Immature natural killer cell (primary cell): Measurements from ENCODE around the gene BGLAP. TPM values are rescaled to one million over a fixed set of nuclear protein-coding genes. Genes with fewer than 3 reads are reported as not detected.

Source experiments
- DNase-seq, 3 donors: peaks; one replicate each; pipeline ENCODE4 v3.0.0; 2022; ENCODE audit warnings: mixed read lengths in 1 of 3
- H3K27ac Mint-ChIP-seq, 6 donors: one replicate each; pipeline ENCODE4 v1.8.0; 2020; ENCODE audit warnings: mixed read lengths in 6 of 6, mild to moderate bottlenecking in 5 of 6, inconsistent platforms in 4 of 6, moderate library complexity in 3 of 6
- H3K27me3 Mint-ChIP-seq, 3 donors: one replicate each; pipeline ENCODE4 v1.8.0; 2020 to 2021; ENCODE audit warnings: low read depth in 3 of 3, mild to moderate bottlenecking in 3 of 3, mixed read lengths in 3 of 3, moderate library complexity in 3 of 3, inconsistent platforms in 1 of 3
- H3K36me3 Mint-ChIP-seq, 3 donors: one replicate each; pipeline ENCODE4 v1.8.0; 2020; ENCODE audit warnings: mixed read lengths in 3 of 3, inconsistent platforms in 2 of 3, mild to moderate bottlenecking in 2 of 3
- H3K4me1 Mint-ChIP-seq, 2 donors: one replicate each; pipeline ENCODE4 v1.8.0; 2020; ENCODE audit warnings: inconsistent platforms in 2 of 2, mild to moderate bottlenecking in 2 of 2, mixed read lengths in 2 of 2, moderate library complexity in 1 of 2
- H3K4me3 Mint-ChIP-seq, 5 donors: one replicate each; pipeline ENCODE4 v1.8.0; 2020; ENCODE audit warnings: mild to moderate bottlenecking in 5 of 5, mixed read lengths in 5 of 5, inconsistent platforms in 3 of 5, moderate library complexity in 3 of 5
- H3K9me3 Mint-ChIP-seq, 6 donors: one replicate each; pipeline ENCODE4 v1.8.0; 2020; ENCODE audit warnings: mild to moderate bottlenecking in 6 of 6, mixed read lengths in 6 of 6, inconsistent platforms in 4 of 6, moderate library complexity in 3 of 6
- polyA plus RNA-seq, 3 donors: library from polyadenylated mRNA; unstranded; fragments of 300-500 nt; fragmentation: Illumina TruSeq; gene quantifications; one replicate each; pipeline ENCODE4 v1.2.3, GENCODE V29; 2021

Gene BGLAP
- not detected for polyA plus RNA-seq

GRCh38 chr1:156241926-156242325 lies at the start of gene BGLAP:
Gene BGLAP (plus strand): TSS chr1:156242184. CDS start chr1:156242232, 48 bp downstream.
- DNase-seq, result no peak
- Mint-ChIP-seq H3K4me3 (no peak within 1 kb of the TSS), H3K27me3 (peaks cover 1 to 4% (median 2%) of the 10 kb centered on the region in 3 donors), H3K9me3 (no peaks in the 10 kb centered on the region), H3K36me3 (peaks cover 9 to 16% (median 10%) of the 10 kb centered on the region in 3 donors), H3K27ac (no peak within 1 kb of the TSS), H3K4me1 (peaks cover 16% of the 10 kb centered on the region in 2 donors)

GRCh38 chr1:156193208-156193487 lies 48.8 kb upstream of the BGLAP start:
- Mint-ChIP-seq H3K27me3 (peaks cover 0 to 8% (median 2%) of the 10 kb centered on the region in 3 donors), H3K4me3 (peak overlapping the region; percentile 92 to 98 (median 93)), H3K4me1 (peaks cover 37 to 52% of the 10 kb centered on the region in 2 donors), H3K9me3 (no peaks in the 10 kb centered on the region), H3K27ac (peak overlapping the region; percentile 89 to 94 (median 93)), H3K36me3 (peaks cover 0 to 4% (median 3%) of the 10 kb centered on the region in 3 donors)
- DNase-seq, result no peak

- Mint-ChIP-seq H3K36me3 (peaks cover 0 to 4% (median 3%) of the 10 kb centered on the region in 3 donors), H3K4me3 (peak within 1 kb of the TSS; percentile 92 to 98 (median 93)), H3K4me1 (peaks cover 41 to 58% of the 10 kb centered on the region in 2 donors), H3K9me3 (no peaks in the 10 kb centered on the region), H3K27ac (peak within 1 kb of the TSS; percentile 89 to 94 (median 93)), H3K27me3 (peaks cover 0 to 8% (median 2%) of the 10 kb centered on the region in 3 donors)
- DNase-seq, result peak; percentile 97 to 98 (median 98)
These were observed 48.3 kb upstream of the BGLAP start, which contains the start of gene SLC25A44 for GRCh38 chr1:156193488-156194299. Gene SLC25A44 (plus strand): TSS chr1:156194104. CDS start chr1:156199848, 5,744 bp downstream.

- DNase-seq, result no peak
- Mint-ChIP-seq H3K4me3 (peak overlapping the region; percentile 92 to 98 (median 93)), H3K9me3 (no peaks in the 10 kb centered on the region), H3K27me3 (peaks cover 0 to 9% (median 2%) of the 10 kb centered on the region in 3 donors), H3K27ac (peak overlapping the region; percentile 89 to 94 (median 93)), H3K4me1 (peaks cover 47 to 64% of the 10 kb centered on the region in 2 donors), H3K36me3 (peaks cover 0 to 4% (median 4%) of the 10 kb centered on the region in 3 donors)
These were observed 47.7 kb upstream of the BGLAP start for GRCh38 chr1:156194300-156194652.

- DNase-seq, result no peak
- H3K36me3 Mint-ChIP-seq, result peaks cover 0 to 17% (median 10%) of the 10 kb centered on the region in 3 donors
- peaks cover 57 to 77% of the 10 kb centered on the region in 2 donors for H3K4me1 Mint-ChIP-seq
- H3K27me3 Mint-ChIP-seq, result peaks cover 0 to 7% (median 2%) of the 10 kb centered on the region in 3 donors
- H3K4me3 Mint-ChIP-seq, result peak overlapping the region; percentile 49 to 93 (median 64)
- H3K9me3 Mint-ChIP-seq, result no peaks in the 10 kb centered on the region
- peak overlapping the region in 2 of 6 donors; percentile 8 to 81 for H3K27ac Mint-ChIP-seq
These were observed 46.1 kb upstream of the BGLAP start for GRCh38 chr1:156195853-156196252.

GRCh38 chr1:156196445-156196844 lies 45.5 kb upstream of the BGLAP start:
- Mint-ChIP-seq H3K9me3 (no peaks in the 10 kb centered on the region), H3K4me1 (peaks cover 57 to 77% of the 10 kb centered on the region in 2 donors), H3K36me3 (peaks cover 0 to 17% (median 10%) of the 10 kb centered on the region in 3 donors), H3K27me3 (peaks cover 0 to 7% (median 2%) of the 10 kb centered on the region in 3 donors), H3K4me3 (peak overlapping the region in 1 of 5 donors; percentile 43), H3K27ac (no peak overlapping the region)
- DNase-seq, result no peak

- peaks cover 48 to 63% of the 10 kb centered on the region in 2 donors for H3K4me1 Mint-ChIP-seq
- peaks cover 0 to 17% (median 9%) of the 10 kb centered on the region in 3 donors for H3K36me3 Mint-ChIP-seq
- DNase-seq, result no peak
- H3K27me3 Mint-ChIP-seq, result peaks cover 0 to 7% (median 0%) of the 10 kb centered on the region in 3 donors
- H3K4me3 Mint-ChIP-seq, result peak overlapping the region in 1 of 5 donors; percentile 14
- peak overlapping the region in 5 of 6 donors; percentile 31 to 71 (median 48) for H3K27ac Mint-ChIP-seq
- no peaks in the 10 kb centered on the region for H3K9me3 Mint-ChIP-seq
These were observed 43.1 kb upstream of the BGLAP start for GRCh38 chr1:156198831-156199349.

GRCh38 chr1:156200044-156200443 lies 41.9 kb upstream of the BGLAP start:
- Mint-ChIP-seq H3K4me3 (no peak overlapping the region), H3K9me3 (no peaks in the 10 kb centered on the region), H3K27me3 (peaks cover 0 to 2% (median 0%) of the 10 kb centered on the region in 3 donors), H3K27ac (peak overlapping the region in 2 of 6 donors; percentile 2 to 30), H3K4me1 (peaks cover 38 to 55% of the 10 kb centered on the region in 2 donors), H3K36me3 (peaks cover 0 to 17% (median 7%) of the 10 kb centered on the region in 3 donors)
- no peak for DNase-seq

- Mint-ChIP-seq H3K9me3 (no peaks in the 10 kb centered on the region), H3K27ac (no peak overlapping the region)
These were observed 38.7 kb upstream of the BGLAP start for GRCh38 chr1:156203331-156203730.

GRCh38 chr1:156204686-156205085 lies 37.3 kb upstream of the BGLAP start:
- DNase-seq, result no peak
- H3K4me1 Mint-ChIP-seq, result peaks cover 11 to 15% of the 10 kb centered on the region in 2 donors
- H3K27ac Mint-ChIP-seq, result no peak overlapping the region
- H3K36me3 Mint-ChIP-seq, result peaks cover 11 to 36% (median 11%) of the 10 kb centered on the region in 3 donors
- no peaks in the 10 kb centered on the region for H3K9me3 Mint-ChIP-seq
- peaks cover 0 to 2% (median 0%) of the 10 kb centered on the region in 3 donors for H3K27me3 Mint-ChIP-seq
- H3K4me3 Mint-ChIP-seq, result no peak overlapping the region

More at GRCh38 chr1:156203331-156203730, 38.7 kb upstream of the BGLAP start:
- no peak overlapping the region for H3K4me3 Mint-ChIP-seq
- H3K4me1 Mint-ChIP-seq, result peaks cover 23 to 28% of the 10 kb centered on the region in 2 donors
- peaks cover 4 to 30% (median 11%) of the 10 kb centered on the region in 3 donors for H3K36me3 Mint-ChIP-seq
- H3K27me3 Mint-ChIP-seq, result peaks cover 0 to 2% (median 0%) of the 10 kb centered on the region in 3 donors
- DNase-seq, result no peak

GRCh38 chr1:156211243-156211642 lies 30.7 kb upstream of the BGLAP start:
- Mint-ChIP-seq H3K27me3 (peaks cover 0 to 6% (median 2%) of the 10 kb centered on the region in 3 donors), H3K4me3 (peak overlapping the region in 4 of 5 donors; percentile 14 to 97 (median 28)), H3K4me1 (peaks cover 24 to 31% of the 10 kb centered on the region in 2 donors), H3K9me3 (no peaks in the 10 kb centered on the region), H3K27ac (peak overlapping the region; percentile 15 to 99 (median 81)), H3K36me3 (peaks cover 0 to 28% (median 6%) of the 10 kb centered on the region in 3 donors)
- no peak for DNase-seq

GRCh38 chr1:156212130-156212529 lies 29.9 kb upstream of the BGLAP start:
- Mint-ChIP-seq H3K36me3 (peaks cover 0 to 25% (median 6%) of the 10 kb centered on the region in 3 donors), H3K27ac (peak overlapping the region; percentile 97 to 99 (median 98)), H3K4me3 (peak overlapping the region; percentile 90 to 99 (median 97)), H3K9me3 (no peaks in the 10 kb centered on the region), H3K27me3 (peaks cover 0 to 6% (median 2%) of the 10 kb centered on the region in 3 donors), H3K4me1 (peaks cover 24 to 31% of the 10 kb centered on the region in 2 donors)
- no peak for DNase-seq

GRCh38 chr1:156212833-156213643 lies 28.9 kb upstream of the BGLAP start, which contains the start of gene PMF1:
Gene PMF1 (plus strand): TSS chr1:156213007. CDS start chr1:156213016, 9 bp downstream.
- peaks cover 0 to 22% (median 6%) of the 10 kb centered on the region in 3 donors for H3K36me3 Mint-ChIP-seq
- peak within 1 kb of the TSS; percentile 90 to 99 (median 97) for H3K4me3 Mint-ChIP-seq
- peak within 1 kb of the TSS; percentile 97 to 99 (median 98) for H3K27ac Mint-ChIP-seq
- DNase-seq, result peak; percentile 95
- H3K27me3 Mint-ChIP-seq, result peaks cover 0 to 6% (median 2%) of the 10 kb centered on the region in 3 donors
- H3K9me3 Mint-ChIP-seq, result no peaks in the 10 kb centered on the region
- H3K4me1 Mint-ChIP-seq, result peaks cover 28 to 37% of the 10 kb centered on the region in 2 donors
